ENCODE data around the gene TBC1D22B.

GRCh38 chr6:37207903-37208456, 49.6 kb upstream of the TBC1D22B start:
- TF ChIP-seq CTCF (conservative IDR thresholded peaks at IDR 0.05; ENCODE audit: low read depth in 2 of 2), result peak; percentile 88 to 96
- no peak for TF ChIP-seq ETS1 (IDR thresholded peaks at IDR 0.05)
- TF ChIP-seq POLR2AphosphoS5 (IDR thresholded peaks at IDR 0.05; ENCODE audit: low read depth), result no peak
- no peak for TF ChIP-seq REST (IDR thresholded peaks at IDR 0.05; ENCODE audit: unreplicated experiment)
- TF ChIP-seq EZH2 (IDR thresholded peaks at IDR 0.05; ENCODE audit: low read depth, unreplicated experiment), result no peak
- TF ChIP-seq NANOG (IDR thresholded peaks at IDR 0.05; ENCODE audit: borderline replicate concordance), result no peak
- TF ChIP-seq STAT1 (IDR thresholded peaks at IDR 0.05; ENCODE audit: unreplicated experiment), result no peak
- TF ChIP-seq EZH2phosphoT487 (IDR thresholded peaks at IDR 0.05; ENCODE audit: unreplicated experiment), result no peak
- TF ChIP-seq ZNF114 (CRISPR knock-in tag; IDR thresholded peaks at IDR 0.05), result no peak
- TF ChIP-seq ZNF331 (CRISPR knock-in tag; IDR thresholded peaks at IDR 0.05; ENCODE audit: low read depth), result no peak
